Glutamatergic neuron (in vitro differentiated cells): Measurements from ENCODE around the gene PASK. TPM values are rescaled to one million over a fixed set of nuclear protein-coding genes. Genes with fewer than 3 reads are reported as not detected.
"Not testable (repeated sequence)": the region's sequence is repeated elsewhere in the genome, so short reads cannot be mapped to it uniquely, and the experiment has no call there.

Experiments
- DNase-seq: peaks from one replicate; pipeline ENCODE4 v3.0.0; 2022
- H3K27ac Mint-ChIP-seq: one replicate; pipeline ENCODE4 v1.8.0; 2020; ENCODE audit warnings: mild to moderate bottlenecking, mixed read lengths, inconsistent platforms; ENCODE audit not compliant: unreplicated experiment
- H3K27me3 Mint-ChIP-seq: one replicate; pipeline ENCODE4 v1.8.0; 2020; ENCODE audit warnings: mild to moderate bottlenecking, moderate library complexity, mixed read lengths, inconsistent platforms; ENCODE audit not compliant: unreplicated experiment
- H3K36me3 Mint-ChIP-seq: one replicate; pipeline ENCODE4 v1.8.0; 2020; ENCODE audit warnings: mild to moderate bottlenecking, mixed read lengths, inconsistent platforms; ENCODE audit not compliant: unreplicated experiment
- H3K4me1 Mint-ChIP-seq: one replicate; pipeline ENCODE4 v1.8.0; 2020; ENCODE audit warnings: mild to moderate bottlenecking, low read depth, mixed read lengths, inconsistent platforms; ENCODE audit not compliant: unreplicated experiment
- H3K4me3 Mint-ChIP-seq: one replicate; pipeline ENCODE4 v1.8.0; 2020; ENCODE audit warnings: mild to moderate bottlenecking, mixed read lengths, inconsistent platforms; ENCODE audit not compliant: unreplicated experiment
- H3K9me3 Mint-ChIP-seq: one replicate; pipeline ENCODE4 v1.8.0; 2020; ENCODE audit warnings: mild to moderate bottlenecking, moderate library complexity, mixed read lengths, inconsistent platforms; ENCODE audit not compliant: unreplicated experiment
- CTCF ChIP-seq: fragments of 200-600 bp; sonication (generic); IDR thresholded peaks from one replicate; pipeline ENCODE4 v1.5.0; 2021; ENCODE audit not compliant: partially characterized antibody, unreplicated experiment
- long read RNA-seq: library from polyadenylated mRNA; unstranded; transcript quantifications from one replicate; pipeline ENCODE4 v2.0.0, GENCODE V29; 2020; ENCODE audit not compliant: unreplicated experiment
- total RNA-seq: library from RNA; stranded (reverse); fragmentation: NEBNext Ultra II Directional; extraction: Animal tissue kit (Norgen Biotek cat#: 25700); gene quantifications from one replicate; pipeline ENCODE4 v1.2.1, GENCODE V29; 2021; ENCODE audit not compliant: unreplicated experiment

Gene PASK
- total RNA-seq = 24.4 TPM
- long read RNA-seq, full-length matches to known transcripts = 1 of 2 reads
- long read RNA-seq, partial matches to known transcripts = 1 of 2 reads
- long read RNA-seq, other reads (novel, unspliced or antisense) = 0 of 2 reads

- Mint-ChIP-seq H3K4me3 (peak within 1 kb of the TSS; percentile 99), H3K27me3 (peaks cover 4% of the 10 kb centered on the region), H3K27ac (peak within 1 kb of the TSS; percentile 89), H3K9me3 (peaks cover 7% of the 10 kb centered on the region), H3K36me3 (peaks cover 5% of the 10 kb centered on the region), H3K4me1 (peaks cover 10% of the 10 kb centered on the region)
- peak; percentile 94 for DNase-seq
- TF ChIP-seq CTCF = no peak
These were observed at the start of gene PASK for GRCh38 chr2:241148891-241149674. Gene PASK (minus strand): TSS chr2:241149472. CDS start chr2:241143032, 6,440 bp downstream.

- Mint-ChIP-seq H3K27me3 (no peaks in the 10 kb centered on the region), H3K27ac (no peak overlapping the region), H3K36me3 (no peaks in the 10 kb centered on the region), H3K4me3 (no peak overlapping the region), H3K4me1 (peaks cover 3% of the 10 kb centered on the region), H3K9me3 (peaks cover 3% of the 10 kb centered on the region)
- no peak for TF ChIP-seq CTCF
- peak; percentile 17 for DNase-seq
These were observed 49.4 kb upstream of the PASK start for GRCh38 chr2:241198381-241199279.

DNA sequence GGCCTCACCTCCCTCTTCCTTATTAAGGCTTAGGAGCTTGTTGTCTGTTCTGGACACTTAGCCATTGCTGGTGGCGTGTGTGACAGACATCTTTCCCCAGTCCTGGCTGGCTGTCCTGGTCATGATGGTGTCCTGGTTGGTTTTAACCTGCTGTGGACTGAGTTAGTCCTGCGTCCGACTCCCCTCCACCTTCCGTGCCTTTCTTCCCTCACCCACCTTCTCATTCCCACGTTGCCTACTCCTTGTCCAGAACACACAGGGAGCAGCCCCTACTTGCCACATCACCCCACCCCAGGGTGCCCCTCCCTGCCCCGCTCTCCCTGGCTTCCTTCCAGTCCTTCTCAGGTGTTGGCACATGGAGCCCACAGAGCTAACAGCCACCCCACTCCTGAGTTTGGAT, 48.7 kb upstream of the PASK start:
- no peak overlapping the region for H3K27ac Mint-ChIP-seq

GRCh38 chr2:241197246-241197645, 48.0 kb upstream of the PASK start:
- H3K27ac Mint-ChIP-seq, H3K27me3 Mint-ChIP-seq, H3K4me1 Mint-ChIP-seq, H3K36me3 Mint-ChIP-seq, H3K4me3 Mint-ChIP-seq, DNase-seq, H3K9me3 Mint-ChIP-seq: not testable (repeated sequence)

More for the DNA sequence above, 48.7 kb upstream of the PASK start:
- H3K4me1 Mint-ChIP-seq = peaks cover 3% of the 10 kb centered on the region
- no peak for DNase-seq
- H3K27me3 Mint-ChIP-seq = no peaks in the 10 kb centered on the region
- peaks cover 3% of the 10 kb centered on the region for H3K9me3 Mint-ChIP-seq
- H3K4me3 Mint-ChIP-seq = no peak overlapping the region
- TF ChIP-seq CTCF = no peak
- H3K36me3 Mint-ChIP-seq = no peaks in the 10 kb centered on the region

DNA sequence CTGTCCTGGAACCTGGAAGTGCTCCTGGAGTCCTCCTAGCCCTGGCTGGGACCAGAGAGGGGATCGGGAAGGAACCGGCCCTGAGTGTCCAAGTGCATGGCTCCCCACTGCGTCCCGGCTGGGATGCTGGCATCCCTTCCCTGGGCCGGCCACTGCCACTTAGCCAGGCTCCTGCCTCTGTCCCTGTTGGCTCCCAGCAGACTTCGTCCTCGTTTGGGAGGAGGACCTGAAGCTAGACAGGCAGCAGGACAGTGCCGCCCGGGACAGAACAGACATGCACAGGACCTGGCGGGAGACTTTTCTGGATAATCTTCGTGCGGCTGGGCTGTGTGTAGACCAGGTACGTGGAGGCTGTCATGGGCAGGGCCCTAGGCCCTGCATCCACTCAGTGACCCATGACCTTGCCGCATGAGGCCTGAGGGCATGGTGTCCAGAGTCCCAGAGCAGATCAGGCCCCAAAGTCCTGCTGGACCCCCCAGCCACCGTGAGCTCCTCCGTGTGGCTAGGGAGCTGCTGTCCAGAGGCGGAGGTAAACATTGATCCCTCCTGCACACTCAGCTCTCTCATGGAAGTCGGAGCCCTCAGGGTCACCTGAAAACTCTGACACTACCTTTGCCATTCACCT, 46.3 kb upstream of the PASK start:
- peaks cover 3% of the 10 kb centered on the region for H3K4me1 Mint-ChIP-seq
- H3K27me3 Mint-ChIP-seq = no peaks in the 10 kb centered on the region
- peaks cover 5% of the 10 kb centered on the region for H3K9me3 Mint-ChIP-seq
- H3K27ac Mint-ChIP-seq = no peak overlapping the region
- DNase-seq = no peak
- TF ChIP-seq CTCF = no peak
- no peaks in the 10 kb centered on the region for H3K36me3 Mint-ChIP-seq
- no peak overlapping the region for H3K4me3 Mint-ChIP-seq
